Psoas muscle (tissue), 8 donors: Measurements from ENCODE around the gene UGT1A6. TPM values are rescaled to one million over a fixed set of nuclear protein-coding genes. Genes with fewer than 3 reads are reported as not detected.
"Not testable (repeated sequence)": the region's sequence is repeated elsewhere in the genome, so short reads cannot be mapped to it uniquely, and the experiment has no call there.

ENCODE experiments used
- ATAC-seq, 4 donors: fragments of 200-7000 bp; cut with Tn5 transposase; one replicate each; pipeline ENCODE4 v1.9.1; 2020; ENCODE audit warnings: moderate library complexity in 3 of 4, mild to moderate bottlenecking in 2 of 4
- DNase-seq, 2 donors: peaks; one replicate each; pipeline ENCODE4 v3.0.0-alpha.2; 2020
- H3K27ac ChIP-seq: fragments of 200-600 bp; one replicate; pipeline ENCODE4 v1.8.0; 2022
- H3K27me3 ChIP-seq, 3 donors: fragments of 200-600 bp in 1 of 3; one replicate each; pipeline versions ENCODE4 v1.6.1 to v1.8.0; 2013 to 2022; ENCODE audit warnings: low read length in 2 of 3, mild to moderate bottlenecking in 2 of 3, moderate library complexity in 1 of 3; ENCODE audit not compliant: insufficient read depth in 3 of 3
- H3K36me3 ChIP-seq, 2 donors: fragments of 200-600 bp in 1 of 2; one replicate each; pipeline versions ENCODE4 v1.6.1 to v1.8.0; 2013 to 2022; ENCODE audit warnings: low read depth in 1 of 2, mild to moderate bottlenecking in 1 of 2, moderate library complexity in 1 of 2; ENCODE audit not compliant: insufficient read depth in 1 of 2
- H3K4me1 ChIP-seq: fragments of 200-600 bp; one replicate; pipeline ENCODE4 v1.8.0; 2022
- H3K4me3 ChIP-seq: fragments of 200-600 bp; one replicate; pipeline ENCODE4 v1.8.0; 2022; ENCODE audit warnings: mild to moderate bottlenecking
- H3K9me3 ChIP-seq: fragments of 200-600 bp; one replicate; pipeline ENCODE4 v1.8.0; 2022
- WGBS, 3 donors: extraction: QIAGEN DNeasy Blood & Tissue Kit; methylation state at CpG; one replicate each; pipeline versions ENCODE4 v1.1.6 to v1.1.7; 2013; 5-methylcytosine and 5-hydroxymethylcytosine counted together
- intact Hi-C, 2 donors: fragments of 100-400 bp; cut with DNase I; formaldehyde crosslinking; loops; one replicate each; pipeline versions ENCODE4 v1.11.0 to v1.14.2; 2022
- polyA plus RNA-seq, 3 donors: library from polyadenylated mRNA; stranded (reverse); fragments of 200-250 nt; gene quantifications; one replicate each; pipeline ENCODE4 v1.2.3, GENCODE V29; 2013
- total RNA-seq, 4 donors: library from RNA; stranded (reverse); fragmentation: NEBNext Ultra II Directional in 2 of 4; extraction: Animal tissue kit (Norgen Biotek cat#: 25700) in 2 of 4; gene quantifications; one replicate each; pipeline versions ENCODE4 v1.2.1 to v1.2.4, GENCODE V29; 2021 to 2023
- TF ChIP-seq, protein P1 (sequence below): fragments of 200-600 bp; IDR thresholded peaks from one replicate; pipeline ENCODE4 v1.8.0; 2022; ENCODE audit warnings: antibody characterized with exemption
- donor health status: healthy with polysubstance abuse.
- donor health status: DM: no; HTN: no; CAD: no; lungs with moderate emphysema.
- donor health status: Bipolar disorder and iron deficiency.
- donor health status: healthy.
- donor health status: DM: yes; HTN: yes; CAD: no.
- donor health status: DM: no; HTN: no; CAD: no.
- donor health status: DM: no; HTN: no; CAD: no.
- donor health status: DM: yes; HTN: yes; CAD: no.

UGT1A6 gene
- total and polyA plus RNA-seq, 7 donors: not detected

DNA sequence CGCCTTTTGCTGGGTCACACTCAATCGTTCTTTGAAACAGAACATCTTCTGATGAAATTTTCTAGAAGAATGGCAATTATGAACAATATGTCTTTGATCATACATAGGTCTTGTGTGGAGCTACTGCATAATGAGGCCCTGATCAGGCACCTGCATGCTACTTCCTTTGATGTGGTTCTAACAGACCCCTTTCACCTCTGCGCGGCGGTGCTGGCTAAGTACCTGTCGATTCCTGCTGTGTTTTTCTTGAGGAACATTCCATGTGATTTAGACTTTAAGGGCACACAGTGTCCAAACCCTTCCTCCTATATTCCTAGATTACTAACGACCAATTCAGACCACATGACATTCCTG lies 20.5 kb downstream of the UGT1A6 start:
- DNase-seq (no peak), ATAC-seq (no peak)
- H3K9me3 ChIP-seq: no peaks in the 10 kb centered on the region
- no peak overlapping the region for H3K27ac ChIP-seq
- intact Hi-C loops: no loop called here
- H3K27me3 ChIP-seq: no peaks in the 10 kb centered on the region
- H3K4me1 ChIP-seq: no peaks in the 10 kb centered on the region
- no peaks in the 10 kb centered on the region for H3K36me3 ChIP-seq
- no peak overlapping the region for H3K4me3 ChIP-seq
- 73 to 85% (median 77%) methylated on average over 7 of the region's 7 CpGs for WGBS, 3 donors
- TF ChIP-seq, protein P1, sequence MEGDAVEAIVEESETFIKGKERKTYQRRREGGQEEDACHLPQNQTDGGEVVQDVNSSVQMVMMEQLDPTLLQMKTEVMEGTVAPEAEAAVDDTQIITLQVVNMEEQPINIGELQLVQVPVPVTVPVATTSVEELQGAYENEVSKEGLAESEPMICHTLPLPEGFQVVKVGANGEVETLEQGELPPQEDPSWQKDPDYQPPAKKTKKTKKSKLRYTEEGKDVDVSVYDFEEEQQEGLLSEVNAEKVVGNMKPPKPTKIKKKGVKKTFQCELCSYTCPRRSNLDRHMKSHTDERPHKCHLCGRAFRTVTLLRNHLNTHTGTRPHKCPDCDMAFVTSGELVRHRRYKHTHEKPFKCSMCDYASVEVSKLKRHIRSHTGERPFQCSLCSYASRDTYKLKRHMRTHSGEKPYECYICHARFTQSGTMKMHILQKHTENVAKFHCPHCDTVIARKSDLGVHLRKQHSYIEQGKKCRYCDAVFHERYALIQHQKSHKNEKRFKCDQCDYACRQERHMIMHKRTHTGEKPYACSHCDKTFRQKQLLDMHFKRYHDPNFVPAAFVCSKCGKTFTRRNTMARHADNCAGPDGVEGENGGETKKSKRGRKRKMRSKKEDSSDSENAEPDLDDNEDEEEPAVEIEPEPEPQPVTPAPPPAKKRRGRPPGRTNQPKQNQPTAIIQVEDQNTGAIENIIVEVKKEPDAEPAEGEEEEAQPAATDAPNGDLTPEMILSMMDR: no peak

DNA sequence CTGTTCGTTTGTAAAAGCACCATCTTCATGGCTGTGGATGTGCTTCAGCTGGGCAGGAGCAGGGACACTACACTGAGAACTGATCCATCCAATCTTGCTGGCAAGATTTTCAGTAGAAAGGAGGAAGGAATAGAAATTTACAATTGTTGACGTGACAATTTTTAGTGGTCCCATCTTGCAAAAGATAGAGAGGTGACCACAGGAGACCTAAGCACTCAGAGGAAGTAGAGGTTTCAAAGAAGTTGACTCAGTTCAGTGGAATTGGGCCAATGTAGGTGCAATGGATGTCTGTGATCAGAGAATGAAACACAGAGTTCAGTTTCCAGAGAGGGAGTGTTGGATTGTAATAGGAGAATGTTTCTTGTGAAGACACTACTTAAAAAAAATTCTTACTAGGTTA lies 21.4 kb downstream of the UGT1A6 start:
- WGBS, 3 donors: 69 to 78% (median 72%) methylated on average over 2 of the region's 2 CpGs

DNA sequence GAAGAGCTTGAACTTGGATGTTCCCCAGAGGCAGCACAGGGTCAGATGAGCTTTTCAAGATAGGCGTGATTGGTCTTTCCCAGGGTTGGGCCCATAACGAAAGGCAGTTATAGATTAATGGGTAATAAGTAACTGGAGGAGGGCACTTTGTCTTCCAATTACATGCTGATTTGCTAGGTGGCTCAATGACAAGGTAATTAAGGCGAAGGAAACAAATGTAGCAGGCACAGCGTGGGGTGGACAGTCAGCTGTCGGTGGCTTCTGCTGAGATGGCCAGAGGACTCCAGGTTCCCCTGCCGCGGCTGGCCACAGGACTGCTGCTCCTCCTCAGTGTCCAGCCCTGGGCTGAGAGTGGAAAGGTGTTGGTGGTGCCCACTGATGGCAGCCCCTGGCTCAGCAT lies 25.9 kb downstream of the UGT1A6 start, which contains the start of gene UGT1A4:
TSS of gene UGT1A4 (plus strand) at position 185 of the 400 bp plus-strand sequence. CDS start at position 270, 85 bp downstream.
- no peak for DNase-seq
- Histone ChIP-seq H3K4me3 (no peak within 1 kb of the TSS), H3K4me1 (no peaks in the 10 kb centered on the region), H3K27ac (no peak within 1 kb of the TSS), H3K27me3 (peaks cover 0 to 3% (median 0%) of the 10 kb centered on the region in 3 donors), H3K36me3 (no peaks in the 10 kb centered on the region), H3K9me3 (no peaks in the 10 kb centered on the region)
- no peak for ATAC-seq
- TF ChIP-seq, protein P1: no peak
- 52 to 72% (median 58%) methylated on average over 6 to 7 of the region's 7 CpGs for WGBS, 3 donors
- intact Hi-C loops: no loop called here

More for the DNA sequence above, 21.4 kb downstream of the UGT1A6 start:
- TF ChIP-seq, protein P1: no peak
- no peaks in the 10 kb centered on the region for H3K36me3 ChIP-seq
- H3K4me1 ChIP-seq: no peaks in the 10 kb centered on the region
- H3K27ac ChIP-seq: no peak overlapping the region
- intact Hi-C loops: no loop called here
- no peaks in the 10 kb centered on the region for H3K27me3 ChIP-seq
- no peak for DNase-seq
- H3K4me3 ChIP-seq: no peak overlapping the region
- no peaks in the 10 kb centered on the region for H3K9me3 ChIP-seq
- no peak for ATAC-seq

DNA sequence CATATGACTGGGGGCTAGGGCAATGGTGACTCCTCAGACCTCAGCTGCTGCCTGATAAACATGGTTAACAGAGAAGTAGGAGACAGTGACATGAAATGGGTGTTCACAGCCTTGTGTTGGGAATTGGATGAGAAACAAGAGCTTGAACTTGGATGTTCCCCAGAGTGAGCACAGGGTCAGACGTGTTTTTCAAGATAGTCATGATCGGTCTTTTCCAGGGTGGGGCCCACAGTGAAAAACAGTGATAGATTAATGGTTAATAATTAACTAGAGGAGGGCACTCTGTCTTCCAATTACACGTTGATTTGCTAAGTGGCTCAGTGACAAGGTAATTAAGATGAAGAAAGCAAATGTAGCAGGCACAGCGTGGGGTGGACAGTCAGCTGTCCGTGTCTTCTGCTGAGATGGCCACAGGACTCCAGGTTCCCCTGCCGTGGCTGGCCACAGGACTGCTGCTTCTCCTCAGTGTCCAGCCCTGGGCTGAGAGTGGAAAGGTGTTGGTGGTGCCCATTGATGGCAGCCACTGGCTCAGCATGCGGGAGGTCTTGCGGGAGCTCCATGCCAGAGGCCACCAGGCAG lies 36.1 kb downstream of the UGT1A6 start, which contains the start of gene UGT1A3:
TSS of gene UGT1A3 (plus strand) at position 320 of the 579 bp plus-strand sequence. CDS start at position 405, 85 bp downstream.
- ATAC-seq (no peak), DNase-seq (no peak)
- TF ChIP-seq, protein P1: no peak
- no peak within 1 kb of the TSS for H3K4me3 ChIP-seq
- no peaks in the 10 kb centered on the region for H3K36me3 ChIP-seq
- no peak within 1 kb of the TSS for H3K27ac ChIP-seq
- no peaks in the 10 kb centered on the region for H3K4me1 ChIP-seq
- 73 to 84% (median 79%) methylated on average over 8 of the region's 8 CpGs for WGBS, 3 donors
- no peaks in the 10 kb centered on the region for H3K9me3 ChIP-seq
- intact Hi-C loops: no loop called here
- H3K27me3 ChIP-seq: no peaks in the 10 kb centered on the region

DNA sequence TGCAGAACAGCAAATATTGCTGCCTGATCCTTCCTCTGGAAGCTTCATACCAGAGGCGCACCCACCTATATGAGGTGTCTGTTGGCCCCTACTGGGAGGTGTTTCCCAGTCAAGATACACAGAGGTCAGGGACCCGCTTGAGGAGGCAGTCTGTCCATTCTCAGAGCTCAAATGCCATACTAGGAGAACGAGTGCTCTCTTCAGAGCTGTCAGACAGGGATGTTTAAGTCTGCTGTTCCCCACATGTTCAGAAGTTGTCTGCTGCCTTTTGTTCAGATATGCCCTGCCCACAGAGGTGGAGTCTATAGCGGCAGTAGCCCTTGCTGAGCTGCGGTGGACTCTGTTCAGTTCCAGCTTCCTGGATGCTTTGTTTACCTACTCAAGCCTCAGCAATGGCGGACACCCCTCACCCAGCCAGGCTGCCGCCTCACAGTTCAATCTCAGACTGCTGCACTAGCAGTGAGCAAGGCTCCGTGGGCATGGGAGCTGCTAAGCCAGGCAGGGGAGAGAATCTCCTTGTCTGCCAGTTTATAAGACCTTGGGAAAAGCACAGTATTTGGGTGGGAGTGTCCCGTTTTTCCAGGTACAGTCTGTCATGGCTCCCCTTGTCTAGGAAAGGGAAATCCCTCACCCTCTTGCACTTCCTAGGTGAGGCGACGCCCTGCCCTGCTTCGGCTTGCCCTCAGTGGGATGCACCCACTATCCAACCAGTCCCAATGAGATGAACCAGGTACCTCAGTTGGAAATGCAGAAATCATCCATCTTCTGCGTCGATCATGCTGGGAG lies 44.4 kb downstream of the UGT1A6 start:
- WGBS, 3 donors: 82 to 90% (median 87%) methylated on average over 14 of the region's 14 CpGs
- DNase-seq, H3K27me3 ChIP-seq, H3K36me3 ChIP-seq, intact Hi-C loops, H3K4me1 ChIP-seq, H3K4me3 ChIP-seq, H3K27ac ChIP-seq, H3K9me3 ChIP-seq, ATAC-seq: not testable (repeated sequence)
